Astrocyte (in vitro differentiated cells and primary cell): ENCODE measurements around the gene VASP. TPM values are rescaled to one million over a fixed set of nuclear protein-coding genes. Genes with fewer than 3 reads are reported as not detected.
A peak's percentile ranks its signal among the peaks of the same experiment; 100 is the strongest.
"Not testable (repeated sequence)": the region's sequence is repeated elsewhere in the genome, so short reads cannot be mapped to it uniquely, and the experiment has no call there.

Experiments used
- DNase-seq: peaks from one replicate; pipeline ENCODE4 v3.0.0-alpha.2; 2010; ENCODE audit warnings: low read depth
- FAIRE-seq: peaks from 2 replicates; lab custom pipeline; 2011; peaks lifted over from hg19 to GRCh38; lab: Jason Lieb, UNC
- H2AFZ ChIP-seq: 2 replicates; pipeline ENCODE4 v1.6.0; 2012; ENCODE audit warnings: low read depth, low read length, inconsistent platforms
- H3K27ac ChIP-seq: 2 replicates; pipeline ENCODE4 v1.5.1; 2011; ENCODE audit warnings: low read depth, low read length, inconsistent platforms
- H3K27me3 ChIP-seq: 2 replicates; pipeline ENCODE4 v1.6.0; 2011; ENCODE audit warnings: low read length, inconsistent platforms; ENCODE audit not compliant: insufficient read depth
- H3K36me3 ChIP-seq: 2 replicates; pipeline ENCODE4 v1.5.1; 2011; ENCODE audit warnings: low read length, inconsistent platforms; ENCODE audit not compliant: insufficient read depth
- H3K4me1 ChIP-seq: 2 replicates; pipeline ENCODE4 v1.5.1; 2011; ENCODE audit warnings: low read length, inconsistent platforms; ENCODE audit not compliant: insufficient read depth
- H3K4me2 ChIP-seq: 2 replicates; pipeline ENCODE4 v1.6.0; 2012; ENCODE audit warnings: low read length, inconsistent platforms
- H3K4me3 ChIP-seq: 2 replicates; pipeline ENCODE4 v1.5.1; 2011; ENCODE audit warnings: low read depth, mild to moderate bottlenecking, low read length, inconsistent platforms; ENCODE audit not compliant: insufficient read depth
- H3K79me2 ChIP-seq: 2 replicates; pipeline ENCODE4 v1.6.0; 2012; ENCODE audit warnings: mild to moderate bottlenecking, low read length, inconsistent platforms; ENCODE audit not compliant: insufficient read depth
- H3K9ac ChIP-seq: 2 replicates; pipeline ENCODE4 v1.6.0; 2012; ENCODE audit warnings: mild to moderate bottlenecking, low read length, inconsistent platforms
- H3K9me3 ChIP-seq: 2 replicates; pipeline ENCODE4 v1.5.1; 2012; ENCODE audit warnings: low read depth, mild to moderate bottlenecking, low read length, inconsistent platforms; ENCODE audit not compliant: insufficient read depth
- H4K20me1 ChIP-seq: 2 replicates; pipeline ENCODE4 v1.6.0; 2012; ENCODE audit warnings: low read length, inconsistent platforms; ENCODE audit not compliant: insufficient read depth
- H3K27ac Mint-ChIP-seq: one replicate; pipeline ENCODE4 v1.8.0; 2021; ENCODE audit warnings: mild to moderate bottlenecking, mixed read lengths; ENCODE audit not compliant: unreplicated experiment
- H3K27me3 Mint-ChIP-seq: one replicate; pipeline ENCODE4 v1.8.0; 2021; ENCODE audit warnings: low read depth, mixed read lengths; ENCODE audit not compliant: unreplicated experiment
- H3K36me3 Mint-ChIP-seq: one replicate; pipeline ENCODE4 v1.8.0; 2021; ENCODE audit warnings: low read depth, mixed read lengths; ENCODE audit not compliant: unreplicated experiment
- H3K4me1 Mint-ChIP-seq: one replicate; pipeline ENCODE4 v1.8.0; 2021; ENCODE audit warnings: low read depth, mixed read lengths; ENCODE audit not compliant: unreplicated experiment
- H3K4me3 Mint-ChIP-seq: one replicate; pipeline ENCODE4 v1.8.0; 2021; ENCODE audit warnings: mild to moderate bottlenecking, moderate library complexity, mixed read lengths; ENCODE audit not compliant: unreplicated experiment
- H3K9me3 Mint-ChIP-seq: one replicate; pipeline ENCODE4 v1.8.0; 2021; ENCODE audit warnings: mild to moderate bottlenecking, mixed read lengths; ENCODE audit not compliant: unreplicated experiment
- CTCF ChIP-seq: IDR thresholded peaks from 2 replicates; pipeline ENCODE4 v1.5.1; 2011; ENCODE audit warnings: low read depth, mild to moderate bottlenecking, inconsistent platforms, low read length, moderate library complexity; ENCODE audit not compliant: insufficient read depth
- EZH2 ChIP-seq: IDR thresholded peaks from 2 replicates; pipeline ENCODE4 v1.6.1; 2012; ENCODE audit warnings: mild to moderate bottlenecking, low read length, inconsistent platforms; ENCODE audit not compliant: insufficient read depth
- total RNA-seq: library from RNA; stranded (reverse); gene quantifications from 2 replicates; pipeline ENCODE4 v1.2.1, GENCODE V29; 2021

Gene VASP
- total RNA-seq, 1 donor from 2014 or later: 222 TPM

GRCh38 chr19:45508417-45508860, 1.2 kb downstream of the VASP start:
- Histone ChIP-seq H3K27me3 (no peaks in the 10 kb centered on the region), H4K20me1 (peaks cover 43% of the 10 kb centered on the region), H2AFZ (no peak overlapping the region), H3K4me1 (peaks cover 23% of the 10 kb centered on the region), H3K79me2 (peaks cover 65% of the 10 kb centered on the region), H3K27ac (peak overlapping the region; percentile 87), H3K9ac (peak overlapping the region; percentile 92), H3K4me2 (peak overlapping the region; percentile 100), H3K9me3 (no peaks in the 10 kb centered on the region), H3K4me3 (peak overlapping the region; percentile 99), H3K36me3 (peaks cover 11% of the 10 kb centered on the region)
- Mint-ChIP-seq H3K27ac (peak overlapping the region; percentile 80), H3K4me3 (peak overlapping the region; percentile 98), H3K9me3 (no peaks in the 10 kb centered on the region), H3K27me3 (no peaks in the 10 kb centered on the region), H3K4me1 (peaks cover 10% of the 10 kb centered on the region), H3K36me3 (peaks cover 8% of the 10 kb centered on the region)
- FAIRE-seq: no peak
- TF ChIP-seq CTCF: no peak
- no peak for TF ChIP-seq EZH2
- no peak for DNase-seq

- Mint-ChIP-seq H3K27ac (peak overlapping the region; percentile 98), H3K36me3 (peaks cover 9% of the 10 kb centered on the region), H3K4me1 (peaks cover 14% of the 10 kb centered on the region), H3K27me3 (no peaks in the 10 kb centered on the region), H3K9me3 (no peaks in the 10 kb centered on the region), H3K4me3 (peak overlapping the region; percentile 98)
- no peak for FAIRE-seq
- no peaks in the 10 kb centered on the region for H3K9me3 ChIP-seq
- H2AFZ ChIP-seq: no peak overlapping the region
- no peak for TF ChIP-seq CTCF
- TF ChIP-seq EZH2: no peak
- peak overlapping the region; percentile 99 for H3K4me3 ChIP-seq
- peaks cover 25% of the 10 kb centered on the region for H3K4me1 ChIP-seq
- no peaks in the 10 kb centered on the region for H3K27me3 ChIP-seq
- peak overlapping the region; percentile 100 for H3K4me2 ChIP-seq
- peaks cover 49% of the 10 kb centered on the region for H4K20me1 ChIP-seq
- peak; percentile 64 for DNase-seq
- peak overlapping the region; percentile 92 for H3K9ac ChIP-seq
- H3K27ac ChIP-seq: peak overlapping the region; percentile 62
- peaks cover 71% of the 10 kb centered on the region for H3K79me2 ChIP-seq
- H3K36me3 ChIP-seq: peaks cover 13% of the 10 kb centered on the region
These were observed 1.8 kb downstream of the VASP start for GRCh38 chr19:45508861-45509691.

- H3K27me3 Mint-ChIP-seq: no peaks in the 10 kb centered on the region
- H4K20me1 ChIP-seq: peaks cover 55% of the 10 kb centered on the region
- H3K27ac Mint-ChIP-seq: peak overlapping the region; percentile 55
- H2AFZ ChIP-seq: no peak overlapping the region
- H3K9me3 Mint-ChIP-seq: no peaks in the 10 kb centered on the region
- peaks cover 14% of the 10 kb centered on the region for H3K4me1 Mint-ChIP-seq
- FAIRE-seq (no peak), DNase-seq (no peak)
- no peak for TF ChIP-seq CTCF
- TF ChIP-seq EZH2: no peak
- peak overlapping the region; percentile 100 for H3K4me2 ChIP-seq
- peaks cover 9% of the 10 kb centered on the region for H3K36me3 Mint-ChIP-seq
- no peaks in the 10 kb centered on the region for H3K9me3 ChIP-seq
- H3K4me1 ChIP-seq: peaks cover 30% of the 10 kb centered on the region
- peaks cover 13% of the 10 kb centered on the region for H3K36me3 ChIP-seq
- peak overlapping the region; percentile 11 for H3K27ac ChIP-seq
- H3K4me3 ChIP-seq: peak overlapping the region; percentile 41
- H3K27me3 ChIP-seq: no peaks in the 10 kb centered on the region
- H3K9ac ChIP-seq: peak overlapping the region; percentile 92
- H3K4me3 Mint-ChIP-seq: peak overlapping the region; percentile 98
- peaks cover 77% of the 10 kb centered on the region for H3K79me2 ChIP-seq
These were observed 2.4 kb downstream of the VASP start for GRCh38 chr19:45509692-45510015.

- H3K36me3 Mint-ChIP-seq, FAIRE-seq: not testable (repeated sequence)
- H3K4me1 Mint-ChIP-seq: peaks cover 15% of the 10 kb centered on the region
These were observed 3.1 kb downstream of the VASP start for GRCh38 chr19:45510352-45510751.

More at GRCh38 chr19:45510352-45510751, 3.1 kb downstream of the VASP start:
- not testable (repeated sequence) for H3K27ac Mint-ChIP-seq, H3K9ac ChIP-seq, H3K4me3 ChIP-seq, H3K27me3 ChIP-seq, H3K9me3 ChIP-seq, H3K9me3 Mint-ChIP-seq, DNase-seq, H2AFZ ChIP-seq, H3K27ac ChIP-seq, H3K27me3 Mint-ChIP-seq
- Histone ChIP-seq H4K20me1 (peaks cover 62% of the 10 kb centered on the region), H3K79me2 (peaks cover 84% of the 10 kb centered on the region), H3K36me3 (peaks cover 13% of the 10 kb centered on the region), H3K4me2 (peak overlapping the region; percentile 100), H3K4me1 (peaks cover 29% of the 10 kb centered on the region)
- peak overlapping the region; percentile 98 for H3K4me3 Mint-ChIP-seq
